HG03175 (cell line): Measurements from ENCODE around the gene ZBTB47.

Source experiments
- ATAC-seq: cut with Tn5 transposase; IDR thresholded peaks from one replicate; pipeline ENCODE4 v1.9.1; 2021; ENCODE audit warnings: mild to moderate bottlenecking, moderate library complexity; ENCODE audit not compliant: unreplicated experiment

Gene ZBTB47

DNA sequence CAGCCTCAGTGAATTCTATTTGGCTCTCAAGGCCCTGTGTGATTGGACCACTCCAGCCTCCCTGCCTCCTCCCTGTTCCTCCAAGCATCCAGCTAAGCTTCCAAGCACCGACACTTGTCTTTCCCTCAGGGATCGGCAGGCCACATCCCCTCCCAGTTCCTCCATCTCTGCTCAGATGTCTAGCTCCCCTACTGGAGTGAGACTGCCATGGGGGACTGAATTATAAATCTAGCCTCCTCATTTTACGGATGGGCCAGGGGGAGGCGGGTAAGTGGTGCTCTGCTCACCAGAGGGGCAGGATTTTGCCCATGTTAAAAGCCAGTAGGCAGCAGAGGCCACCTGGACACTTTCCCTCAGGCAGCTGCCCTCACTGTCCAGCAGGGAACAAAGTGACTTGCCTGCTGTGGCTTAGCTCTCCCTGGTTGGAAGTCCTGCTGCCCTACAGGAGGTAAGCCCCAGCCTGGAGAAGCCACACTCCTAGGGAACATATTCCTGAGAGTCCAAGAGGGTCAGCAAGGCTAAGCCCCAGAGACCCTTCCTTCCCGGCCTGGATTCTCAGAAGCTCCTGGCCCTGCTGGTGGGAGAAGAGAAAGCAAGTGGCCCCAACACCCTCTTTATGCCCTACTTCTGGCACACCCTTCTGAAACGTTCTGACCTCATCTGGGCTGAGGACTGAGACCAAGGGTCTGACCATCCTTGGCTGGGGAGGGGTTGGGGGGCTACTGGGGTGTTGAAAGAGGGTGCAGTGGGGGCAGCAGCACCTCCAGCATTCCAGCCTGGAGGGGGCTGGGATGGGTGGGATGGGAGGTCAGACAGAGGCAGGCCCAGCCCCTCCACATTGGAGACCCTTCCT lies 58.2 kb downstream of the ZBTB47 start:
- no peak for ATAC-seq

DNA sequence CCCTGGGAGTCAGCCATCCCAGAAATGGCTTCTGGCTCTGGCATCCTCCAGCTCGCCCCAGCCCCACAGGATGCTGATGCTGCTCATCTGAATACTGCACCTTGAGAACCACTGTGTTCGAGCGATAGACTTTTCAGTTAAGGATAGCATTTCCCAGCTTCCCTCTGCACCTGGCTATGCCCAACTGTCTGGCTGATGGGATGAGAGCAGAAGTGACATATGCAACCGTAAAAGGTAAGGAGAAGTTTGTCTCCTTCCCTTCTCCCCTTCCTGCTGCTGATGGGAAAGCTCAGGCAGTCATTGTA lies 58.8 kb downstream of the ZBTB47 start:
- ATAC-seq: no peak

DNA sequence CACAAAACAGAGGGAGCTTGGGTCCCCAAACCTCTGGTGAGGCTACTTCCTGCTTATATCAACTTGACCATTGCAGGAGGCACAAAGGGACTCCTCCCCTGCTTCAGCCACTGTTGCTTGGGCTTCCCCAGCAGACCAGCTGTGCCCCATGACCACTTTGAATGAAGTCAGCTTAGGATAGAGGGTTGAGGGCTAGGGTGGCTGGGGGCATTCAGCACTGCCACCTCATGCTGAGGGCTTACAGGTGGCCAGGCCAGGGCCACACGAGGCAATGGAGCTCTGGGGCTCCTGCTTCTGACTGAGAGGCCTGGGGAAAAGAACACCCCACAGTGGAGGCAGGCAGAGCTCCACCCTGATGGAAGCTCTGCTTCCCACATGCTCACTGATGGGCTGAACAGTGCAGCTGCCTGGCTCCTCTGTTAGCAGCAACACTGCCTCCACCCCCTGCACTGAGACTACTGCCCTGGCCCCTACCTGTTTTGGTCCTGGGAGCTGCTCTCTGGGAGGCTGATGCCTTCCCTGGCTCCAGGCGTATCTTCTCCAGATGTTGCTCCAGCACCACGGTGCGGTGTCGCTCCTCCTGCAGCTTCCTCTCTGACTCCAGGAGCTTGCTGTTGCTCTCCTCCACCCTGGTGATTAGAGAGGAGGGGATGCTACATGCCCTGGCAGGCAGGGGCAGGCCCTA lies 59.3 kb downstream of the ZBTB47 start:
- no peak for ATAC-seq

DNA sequence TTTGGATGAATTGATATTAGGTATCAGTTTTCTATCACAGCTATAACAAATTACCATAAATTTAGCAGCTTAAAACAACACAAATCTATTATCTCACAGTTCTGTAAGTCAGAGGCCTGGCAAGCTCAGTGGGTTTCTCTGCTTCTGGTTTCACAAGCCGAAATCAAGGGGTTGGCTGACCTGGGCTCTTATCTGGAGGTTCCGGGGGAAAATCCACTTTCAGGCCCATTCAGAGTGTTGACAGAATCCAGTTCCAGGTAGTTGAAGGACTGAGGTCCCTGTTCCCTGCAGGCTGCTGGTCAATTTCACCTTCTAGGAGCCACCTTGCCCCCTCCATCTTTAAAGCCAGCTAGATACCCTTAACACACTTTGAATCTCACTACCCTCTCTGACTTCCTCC lies 60.2 kb downstream of the ZBTB47 start:
- ATAC-seq: no peak

DNA sequence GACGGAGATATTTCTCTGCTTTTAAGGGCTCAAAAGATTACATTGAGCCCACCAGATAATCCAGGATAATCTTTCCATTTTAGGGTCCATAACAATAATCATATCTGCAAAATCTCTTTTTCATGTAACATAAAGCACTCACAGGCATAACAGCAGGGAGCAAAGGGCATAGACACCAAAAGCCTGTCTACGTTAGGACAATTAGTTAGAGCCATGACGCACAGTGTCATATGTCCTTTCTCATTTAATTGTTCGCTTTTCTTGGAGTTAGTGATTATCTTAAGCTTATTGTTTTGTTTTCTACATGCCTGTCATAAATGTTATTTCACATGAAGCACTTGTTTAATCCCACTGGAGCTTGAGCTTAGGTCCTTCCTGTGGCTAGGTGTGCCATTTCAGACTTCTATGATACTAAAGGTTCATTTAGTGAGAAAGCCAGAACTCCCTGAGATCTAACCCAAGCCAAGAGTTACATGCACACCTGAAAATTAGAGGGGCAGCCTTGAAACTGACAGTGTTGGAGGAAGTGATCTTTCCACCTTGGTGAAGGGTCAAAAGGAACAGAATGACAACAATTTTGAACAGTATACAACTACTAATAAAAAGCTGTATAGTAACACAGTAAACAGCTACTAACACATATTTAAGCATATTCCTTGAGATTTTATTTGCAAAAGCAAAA lies 60.8 kb downstream of the ZBTB47 start:
- ATAC-seq: no peak
